Uterus (tissue), 4 donors: ENCODE measurements around the gene GLYATL1. TPM values are rescaled to one million over a fixed set of nuclear protein-coding genes. Genes with fewer than 3 reads are reported as not detected.

ENCODE experiments used
- DNase-seq, 2 donors: peaks; one replicate each; pipeline ENCODE4 v3.0.0-alpha.2; 2019 to 2020
- H3K27ac ChIP-seq, 2 donors: fragments of 200-600 bp; sonication (generic); 1 replicate in 1 of 2; 2 replicates in 1 of 2; pipeline ENCODE4 v1.5.1; 2016 to 2018
- H3K27me3 ChIP-seq, 2 donors: fragments of 200-600 bp; sonication (generic); one replicate each; pipeline ENCODE4 v1.5.1; 2018 to 2019; ENCODE audit warnings: control low read depth in 1 of 2
- H3K36me3 ChIP-seq, 2 donors: fragments of 200-600 bp; sonication (generic); one replicate each; pipeline ENCODE4 v1.5.1; 2019; ENCODE audit warnings: control low read depth in 1 of 2
- H3K4me1 ChIP-seq, 2 donors: fragments of 200-600 bp; sonication (generic); one replicate each; pipeline ENCODE4 v1.5.1; 2018 to 2019; ENCODE audit warnings: control low read depth in 1 of 2
- H3K4me3 ChIP-seq, 2 donors: fragments of 200-600 bp; sonication (generic); 1 replicate in 1 of 2; 2 replicates in 1 of 2; pipeline ENCODE4 v1.5.1; 2018 to 2019; ENCODE audit warnings: mild to moderate bottlenecking in 1 of 2
- H3K9me3 ChIP-seq, 2 donors: fragments of 200-600 bp; sonication (generic); one replicate each; pipeline ENCODE4 v1.5.1; 2019; ENCODE audit warnings: control low read depth in 1 of 2
- CTCF ChIP-seq, 4 experiments: fragments of 200-600 bp in 2 of 4; fragments of 450-650 bp in 2 of 4; sonication (generic) in 2 of 4; IDR thresholded peaks; one replicate each; pipeline ENCODE4 v1.5.1; 2016 to 2019; ENCODE audit warnings: antibody characterized with exemption in 4 of 4, mild to moderate bottlenecking in 2 of 4, moderate library complexity in 1 of 4
- POLR2A ChIP-seq, 2 donors: fragments of 450-650 bp; IDR thresholded peaks; one replicate each; pipeline ENCODE4 v1.6.1; 2016; ENCODE audit warnings: antibody characterized with exemption in 2 of 2, mild to moderate bottlenecking in 1 of 2, moderate library complexity in 1 of 2
- intact Hi-C: fragments of 100-400 bp; cut with DNase I; formaldehyde crosslinking; loops from one replicate; pipeline ENCODE4 v1.15.1; 2023; ENCODE audit warnings: low total_unique reads
- total RNA-seq, 4 donors: library from RNA; depleted of rRNA in 3 of 4; stranded (reverse); fragments of >200 nt in 3 of 4; gene quantifications; one replicate each; pipeline versions ENCODE4 v1.1.0 to v1.2.4, GENCODE V29; 2014 to 2023
- donor health status: DM: yes; HTN: yes; CAD: no.

The GLYATL1 gene
- total RNA-seq, 4 donors from 2014 or later: 1.2 TPM; not detected in 3

- DNase-seq: no peak
- H3K36me3 ChIP-seq: no peaks in the 10 kb centered on the region
- intact Hi-C loops: no loop called here
- H3K27ac ChIP-seq: no peak overlapping the region
- no peak for TF ChIP-seq POLR2A (IDR thresholded peaks at IDR 0.05)
- no peak for TF ChIP-seq CTCF (IDR thresholded peaks at IDR 0.05)
- H3K4me1 ChIP-seq: no peaks in the 10 kb centered on the region
- H3K4me3 ChIP-seq: no peak overlapping the region
- H3K27me3 ChIP-seq: peaks cover 0 to 8% of the 10 kb centered on the region in 2 donors
- H3K9me3 ChIP-seq: no peaks in the 10 kb centered on the region
Observed at GRCh38 chr11:58933661-58934060, 5.6 kb upstream of the GLYATL1 start.

GRCh38 chr11:58934945-58935513, 4.3 kb upstream of the GLYATL1 start:
- TF ChIP-seq POLR2A (IDR thresholded peaks at IDR 0.05): no peak
- no peak for TF ChIP-seq CTCF (IDR thresholded peaks at IDR 0.05)
- intact Hi-C loops: no loop called here
- H3K27ac ChIP-seq: no peak overlapping the region
- H3K4me3 ChIP-seq: no peak overlapping the region
- H3K4me1 ChIP-seq: no peaks in the 10 kb centered on the region
- H3K36me3 ChIP-seq: no peaks in the 10 kb centered on the region
- no peak for DNase-seq
- no peaks in the 10 kb centered on the region for H3K9me3 ChIP-seq
- peaks cover 0 to 6% of the 10 kb centered on the region in 2 donors for H3K27me3 ChIP-seq

GRCh38 chr11:58938398-58938797, 890 bp upstream of the GLYATL1 start:
- DNase-seq: no peak
- Histone ChIP-seq H3K36me3 (no peaks in the 10 kb centered on the region), H3K9me3 (no peaks in the 10 kb centered on the region), H3K27me3 (no peaks in the 10 kb centered on the region), H3K27ac (no peak overlapping the region), H3K4me1 (no peaks in the 10 kb centered on the region), H3K4me3 (no peak overlapping the region)
- TF ChIP-seq CTCF (IDR thresholded peaks at IDR 0.05): no peak
- TF ChIP-seq POLR2A (IDR thresholded peaks at IDR 0.05): no peak
- intact Hi-C loops: no loop called here

GRCh38 chr11:58940028-58940427, 740 bp downstream of the GLYATL1 start:
- TF ChIP-seq CTCF (IDR thresholded peaks at IDR 0.05) (no peak), POLR2A (IDR thresholded peaks at IDR 0.05) (no peak)
- Histone ChIP-seq H3K27me3 (no peaks in the 10 kb centered on the region), H3K9me3 (no peaks in the 10 kb centered on the region), H3K36me3 (no peaks in the 10 kb centered on the region), H3K27ac (no peak overlapping the region), H3K4me1 (no peaks in the 10 kb centered on the region), H3K4me3 (no peak overlapping the region)
- DNase-seq: no peak
- intact Hi-C loops: no loop called here

GRCh38 chr11:58941838-58942237, 2.5 kb downstream of the GLYATL1 start:
- no peak for DNase-seq
- no peaks in the 10 kb centered on the region for H3K9me3 ChIP-seq
- H3K4me1 ChIP-seq: no peaks in the 10 kb centered on the region
- intact Hi-C loops: no loop called here
- no peak overlapping the region for H3K4me3 ChIP-seq
- no peaks in the 10 kb centered on the region for H3K27me3 ChIP-seq
- no peaks in the 10 kb centered on the region for H3K36me3 ChIP-seq
- no peak for TF ChIP-seq POLR2A (IDR thresholded peaks at IDR 0.05)
- no peak for TF ChIP-seq CTCF (IDR thresholded peaks at IDR 0.05)
- no peak overlapping the region for H3K27ac ChIP-seq
